ENCODE data around the gene OPCML.

Gene OPCML

DNA sequence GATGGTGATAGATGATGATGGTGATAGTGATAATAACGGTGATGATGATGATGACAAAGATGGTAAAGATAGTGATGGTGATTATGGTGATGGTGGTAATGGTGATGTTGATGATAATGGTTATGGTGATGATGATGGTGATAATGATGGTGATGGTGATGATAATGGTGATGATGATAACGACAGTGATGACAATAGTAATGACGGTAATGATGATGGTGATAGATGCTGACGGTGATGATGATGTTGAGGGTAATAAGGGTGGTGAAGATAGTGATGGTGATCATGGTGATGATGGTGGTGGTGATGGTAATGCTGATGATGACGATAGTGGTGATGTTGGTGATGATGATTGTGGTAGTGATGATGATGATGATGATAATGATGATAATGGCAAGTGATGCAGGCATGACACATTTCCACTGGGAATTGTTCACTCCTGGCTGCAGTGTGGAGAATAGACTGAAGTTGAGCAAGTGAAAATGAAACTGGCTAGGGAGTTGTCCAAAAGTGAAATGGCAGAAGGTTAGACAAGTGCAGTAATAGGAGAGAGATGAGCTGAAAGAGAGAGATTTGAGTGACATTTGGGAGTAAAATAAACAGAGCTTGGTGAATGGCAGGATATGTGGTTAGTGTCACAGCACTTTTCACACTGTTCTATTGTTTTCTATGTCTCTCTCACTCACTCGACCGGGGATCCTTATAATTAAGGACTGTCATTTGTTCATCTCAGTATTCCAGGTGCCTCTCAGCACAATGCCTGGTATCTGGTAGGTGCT is 992.5 kb downstream of the OPCML start:
- DNase-seq (ENCODE audit: low read depth in 2 of 2, low spot score in 1 of 2), result no peak

DNA sequence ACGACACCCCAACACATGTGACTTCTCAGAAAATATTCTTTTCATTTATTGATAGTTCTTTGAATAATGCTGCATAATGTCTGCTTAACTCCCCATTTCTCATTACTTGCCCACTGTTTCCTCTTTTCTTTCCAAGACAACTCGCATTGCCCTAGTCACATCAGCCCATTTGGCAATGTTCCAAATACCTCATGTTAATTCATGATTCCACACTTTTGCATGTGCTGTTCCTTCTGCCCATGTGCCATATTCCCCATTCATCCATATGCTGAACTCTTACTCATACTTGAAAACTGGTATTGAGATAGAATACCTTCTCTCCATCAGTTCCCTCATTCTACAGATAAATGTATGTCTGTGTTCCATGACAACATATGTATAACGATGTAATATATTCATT is 993.7 kb downstream of the OPCML start:
- DNase-seq (ENCODE audit: low read depth in 2 of 2, low spot score in 1 of 2), result no peak

DNA sequence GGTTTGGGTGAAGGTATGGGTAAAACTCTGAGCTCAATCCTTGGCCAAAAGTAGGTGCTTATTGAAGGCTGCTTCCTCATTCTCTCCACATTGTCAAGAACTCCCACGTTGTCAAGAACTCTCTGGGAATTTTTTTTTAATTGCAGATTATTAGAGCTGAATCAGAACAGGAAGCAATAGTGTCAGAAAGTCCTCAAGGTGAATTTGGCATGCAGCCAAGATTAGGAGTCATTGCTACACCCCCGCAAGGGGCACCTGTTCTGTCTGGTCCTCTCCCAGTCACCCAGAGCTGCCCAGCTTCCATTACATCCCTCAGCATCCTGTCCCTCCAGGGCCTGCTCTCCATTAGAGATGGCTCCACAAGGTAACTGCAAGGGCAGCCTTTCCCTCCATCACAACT is 996.5 kb downstream of the OPCML start:
- no peak for DNase-seq (ENCODE audit: low read depth in 2 of 2, low spot score in 1 of 2)

DNA sequence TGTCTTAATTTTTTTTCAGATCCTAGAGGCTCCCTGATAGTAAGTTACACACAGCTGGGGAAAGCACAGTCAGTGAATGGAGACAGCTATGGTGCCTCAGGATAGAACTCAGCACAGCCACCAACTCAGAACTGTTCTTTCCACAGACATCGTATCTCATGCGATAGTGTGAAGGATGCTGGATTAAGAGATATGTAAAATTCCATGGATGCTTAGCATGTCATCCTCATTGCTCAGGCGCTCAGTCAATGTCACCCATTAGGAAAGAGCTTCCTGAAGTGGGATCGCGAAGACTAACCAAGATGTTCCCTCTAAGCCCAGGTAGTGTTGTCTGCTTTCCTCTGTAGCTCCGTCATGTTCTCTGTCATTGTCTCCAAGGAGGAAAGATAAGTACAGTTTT is 1000.4 kb downstream of the OPCML start:
- DNase-seq (ENCODE audit: low read depth in 2 of 2, low spot score in 1 of 2), result no peak

DNA sequence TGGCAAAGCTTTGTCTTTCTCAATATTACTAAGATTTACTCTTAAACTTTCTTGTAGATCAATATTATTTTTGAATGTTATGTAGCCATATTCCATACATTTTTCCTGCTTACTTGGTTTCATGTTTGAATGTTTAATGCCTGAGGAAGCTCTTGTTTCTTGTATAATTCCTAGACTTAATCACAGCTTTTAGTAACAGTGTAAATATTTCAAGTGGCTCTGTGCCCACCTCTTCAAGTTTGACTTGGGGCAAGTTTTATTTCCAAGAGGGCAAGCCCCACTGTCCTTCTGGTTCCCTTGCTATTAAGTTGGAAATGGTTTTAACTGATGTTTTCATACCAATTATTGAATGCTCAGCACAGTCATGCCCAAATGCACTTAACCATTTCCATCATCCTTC is 1004.1 kb downstream of the OPCML start:
- no peak for DNase-seq (ENCODE audit: low read depth in 2 of 2, low spot score in 1 of 2)

DNA sequence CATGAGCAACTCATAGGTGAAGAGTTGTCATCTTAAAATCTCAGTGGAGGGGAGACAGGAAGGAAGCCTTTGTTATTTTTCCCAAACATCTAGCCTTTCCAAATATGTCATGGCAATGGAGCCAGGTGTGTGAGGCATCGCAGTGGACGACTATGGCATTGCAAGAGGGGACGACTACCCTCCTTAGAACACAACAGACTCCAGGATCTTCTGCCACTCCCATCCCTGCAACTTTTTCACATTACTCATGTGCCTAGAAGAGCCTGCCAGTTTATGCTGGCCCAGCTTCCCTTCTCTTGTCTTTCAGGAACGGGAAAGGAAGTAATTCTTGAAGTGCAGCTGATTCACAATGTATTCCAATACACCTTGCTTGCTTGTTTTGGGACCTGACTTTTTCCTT is 1008.4 kb downstream of the OPCML start:
- DNase-seq (ENCODE audit: low read depth in 2 of 2, low spot score in 1 of 2), result no peak

DNA sequence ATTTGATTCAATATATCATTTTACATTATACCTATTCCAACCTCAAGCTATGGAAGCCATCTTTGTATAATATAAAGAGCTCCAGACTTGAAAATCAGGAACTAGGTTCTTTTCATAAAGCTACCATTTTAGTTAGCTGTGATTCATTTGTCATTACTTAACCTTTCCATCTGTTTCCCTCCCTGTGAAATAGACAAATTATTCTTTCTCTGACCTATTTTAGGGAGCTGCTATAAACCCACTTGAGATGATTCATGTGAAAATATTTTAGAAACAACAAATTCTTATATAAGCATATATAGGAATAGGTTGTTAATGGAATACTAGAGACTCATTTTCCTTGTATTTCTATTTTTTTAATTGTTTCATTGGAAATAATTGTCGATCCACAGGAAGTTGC is 1012.1 kb downstream of the OPCML start:
- no peak for DNase-seq (ENCODE audit: low read depth in 2 of 2, low spot score in 1 of 2)

DNA sequence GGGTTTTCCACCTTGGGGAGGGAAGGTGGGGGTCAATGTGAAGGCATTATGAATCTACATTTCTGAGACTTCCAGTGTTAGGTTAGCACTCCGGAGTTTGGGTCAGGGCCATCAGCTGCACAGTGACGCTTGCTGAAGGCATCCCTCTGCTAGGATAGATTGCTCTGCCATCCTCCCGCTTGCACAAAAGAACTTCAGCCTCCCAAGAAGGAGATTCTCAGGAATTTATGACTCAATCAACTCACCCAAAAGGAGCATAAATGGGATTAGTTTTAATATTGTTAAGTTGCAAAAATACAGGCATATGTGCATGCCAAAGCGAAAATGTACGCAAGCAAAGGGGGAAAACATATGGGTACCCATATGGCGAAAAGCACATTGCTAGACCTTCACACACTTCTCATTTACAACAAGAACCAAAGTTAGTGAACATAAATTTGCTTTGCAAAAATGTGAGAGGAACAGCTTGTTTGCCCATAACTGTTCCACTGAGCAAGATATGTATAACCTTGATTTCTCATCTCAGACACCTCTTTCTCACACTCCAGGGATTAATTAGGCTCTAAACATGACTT is 1013.0 kb downstream of the OPCML start:
- no peak for DNase-seq (ENCODE audit: low read depth in 2 of 2, low spot score in 1 of 2)

DNA sequence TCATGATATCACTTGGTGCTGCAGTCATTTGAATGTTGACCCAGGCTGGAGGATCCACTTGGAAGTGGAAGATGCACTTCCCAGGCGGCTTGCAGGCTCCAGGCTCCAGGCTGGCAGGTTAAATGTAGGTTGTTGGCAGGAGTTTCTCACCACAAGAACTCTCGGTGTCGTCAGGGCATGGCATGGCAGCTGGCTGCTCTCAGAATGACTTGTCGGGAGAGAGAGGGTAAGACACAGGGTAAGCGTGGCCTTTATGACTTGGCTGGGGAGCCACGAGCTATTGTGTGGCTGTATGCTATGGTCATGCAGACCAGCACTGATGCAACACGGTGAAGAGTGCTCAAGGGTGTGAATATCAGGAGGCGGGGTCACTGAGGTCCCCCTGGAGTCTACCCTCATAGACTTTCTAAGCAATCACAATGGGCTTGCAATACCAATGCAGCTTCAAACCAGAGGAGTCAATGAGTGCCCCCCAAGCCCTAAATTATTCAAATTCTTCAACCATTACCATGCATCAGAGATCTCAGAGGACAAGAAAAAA is 1027.7 kb downstream of the OPCML start:
- DNase-seq (ENCODE audit: low read depth in 2 of 2, low spot score in 1 of 2), result no peak

DNA sequence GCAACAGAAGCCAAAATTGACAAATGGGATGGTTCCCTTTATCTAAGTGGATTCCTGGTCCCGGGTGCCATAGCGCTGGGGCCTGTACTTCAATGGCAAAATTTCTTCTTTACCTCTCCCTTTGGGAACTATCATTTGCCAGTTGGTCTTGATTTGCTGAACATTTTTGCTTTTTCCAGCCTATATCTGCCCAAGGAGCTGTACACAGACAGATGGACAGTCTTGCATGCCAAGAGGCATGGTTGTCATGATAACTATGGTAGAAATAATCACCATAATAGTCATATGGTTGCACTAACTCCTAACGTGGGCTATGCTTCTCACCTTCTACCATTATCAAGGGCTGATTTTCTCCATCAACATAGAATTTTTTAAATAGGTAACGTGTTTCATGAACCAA is 1030.9 kb downstream of the OPCML start:
- DNase-seq (ENCODE audit: low read depth in 2 of 2, low spot score in 1 of 2), result no peak

DNA sequence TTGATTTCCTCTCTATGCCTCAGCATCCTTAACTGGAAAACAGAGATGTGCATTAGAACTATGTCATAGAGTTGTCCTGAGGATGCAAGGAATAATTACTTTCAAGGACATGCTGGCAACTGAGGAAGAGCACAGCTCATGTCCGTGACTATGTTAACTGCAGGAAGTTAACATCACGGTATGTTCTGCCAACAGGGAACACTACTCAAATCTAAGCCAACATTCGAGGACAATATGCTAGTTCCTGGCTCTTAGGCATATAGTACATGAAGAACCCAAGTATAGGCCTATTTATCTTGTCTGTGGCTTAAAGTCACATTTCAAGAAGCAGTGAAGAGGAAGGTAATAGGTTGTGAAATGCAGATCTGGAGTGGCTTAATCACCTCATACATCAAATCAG is 1032.6 kb downstream of the OPCML start:
- DNase-seq (ENCODE audit: low read depth in 2 of 2, low spot score in 1 of 2), result no peak

DNA sequence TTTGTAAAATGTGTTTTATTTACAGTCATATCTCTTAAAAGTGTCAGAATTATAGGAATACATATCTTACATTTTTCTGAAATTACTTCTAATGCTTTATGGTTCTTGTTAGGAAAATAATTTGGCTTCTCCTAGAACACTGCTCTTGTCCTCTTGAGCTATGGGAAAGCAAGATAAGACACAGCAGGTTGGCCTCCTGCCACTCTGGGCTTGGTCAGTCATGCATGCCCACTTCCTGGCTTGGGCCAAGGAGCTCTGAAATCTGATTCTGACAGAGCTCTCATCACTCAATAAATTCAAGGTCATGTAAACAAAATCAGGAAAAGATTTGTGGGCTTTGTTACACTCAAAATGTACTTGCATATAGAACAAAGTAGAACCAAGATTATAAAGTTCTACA is 1036.0 kb downstream of the OPCML start:
- DNase-seq (ENCODE audit: low read depth in 2 of 2, low spot score in 1 of 2), result no peak

DNA sequence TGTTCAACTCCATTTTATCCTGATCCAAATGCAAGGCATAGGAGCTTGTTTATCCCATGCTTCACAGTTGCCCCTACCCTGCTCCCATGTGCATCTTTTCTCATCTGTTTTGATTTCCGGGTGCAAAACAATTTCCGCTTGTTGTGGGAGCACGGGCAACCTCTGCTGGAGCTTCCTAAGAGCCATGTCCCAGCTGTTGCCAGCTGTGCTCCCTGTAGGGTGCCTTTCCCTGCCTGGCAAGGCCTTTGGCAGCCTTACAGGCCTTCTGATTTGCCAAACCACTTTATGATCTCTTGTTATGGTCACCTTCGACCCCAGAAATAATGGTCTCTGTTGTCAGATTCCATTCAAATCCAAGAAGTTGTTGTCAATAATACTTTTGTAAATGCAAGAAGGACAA is 1038.5 kb downstream of the OPCML start:
- no peak for DNase-seq (ENCODE audit: low read depth in 2 of 2, low spot score in 1 of 2)

DNA sequence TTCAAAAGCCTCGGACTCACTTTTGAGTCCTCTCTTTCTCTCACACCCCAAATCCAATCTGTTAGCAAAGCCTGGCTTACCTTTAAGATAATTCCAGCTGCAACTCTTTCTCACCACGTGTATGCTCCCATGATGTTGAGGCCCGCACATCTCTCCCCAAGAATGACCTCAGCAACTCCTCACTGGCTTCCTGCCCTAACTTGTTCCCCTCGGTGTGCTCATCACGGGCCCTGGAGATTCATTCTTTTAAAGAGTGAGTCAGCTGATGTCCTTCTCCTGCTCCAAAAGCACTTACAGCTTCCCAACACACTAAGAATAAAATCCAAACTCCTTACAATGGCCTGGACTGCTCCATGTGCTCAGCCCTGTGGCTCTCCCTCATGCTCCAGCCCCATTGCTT is 1041.3 kb downstream of the OPCML start:
- DNase-seq (ENCODE audit: low read depth in 2 of 2, low spot score in 1 of 2), result no peak

DNA sequence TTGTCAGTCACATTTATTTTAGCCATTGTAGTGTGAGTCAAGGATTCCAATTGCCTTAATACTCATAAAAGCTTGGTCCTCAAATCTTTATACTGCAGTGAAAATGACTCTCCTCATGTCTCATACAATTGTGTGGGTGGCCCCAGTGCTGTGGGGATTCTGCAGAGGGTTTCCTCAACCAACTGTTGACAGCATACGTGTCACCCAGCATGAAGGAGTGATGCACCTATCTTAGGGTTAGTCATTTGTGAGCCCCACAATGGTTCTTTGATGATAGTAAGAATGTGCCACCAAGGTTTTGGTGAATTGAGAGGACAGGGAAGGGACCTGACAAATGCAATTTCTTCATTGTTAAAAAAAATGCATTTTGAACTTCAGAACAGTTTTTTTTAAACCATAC is 1046.2 kb downstream of the OPCML start:
- DNase-seq (ENCODE audit: low read depth in 2 of 2, low spot score in 1 of 2), result no peak

DNA sequence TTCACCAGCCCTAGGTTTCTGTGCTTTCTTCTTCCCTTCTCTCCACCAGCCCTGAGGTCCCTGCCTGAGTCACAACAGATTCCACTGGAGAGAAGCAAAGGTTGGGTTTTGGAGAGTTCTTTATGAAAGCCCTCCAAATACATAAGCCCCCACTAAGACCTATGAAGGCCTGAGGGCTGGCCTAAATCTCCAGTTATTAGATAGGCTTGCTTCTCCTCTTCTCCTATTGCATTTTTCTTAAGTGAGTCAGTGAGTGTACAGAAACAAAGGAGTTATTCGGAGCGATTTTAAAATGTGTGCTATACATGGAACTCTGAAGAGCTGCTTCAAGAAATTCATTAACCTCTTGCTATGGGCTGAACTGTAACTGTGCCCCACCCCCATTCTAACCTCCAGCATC is 1057.3 kb downstream of the OPCML start:
- DNase-seq (ENCODE audit: low read depth in 2 of 2, low spot score in 1 of 2), result no peak

DNA sequence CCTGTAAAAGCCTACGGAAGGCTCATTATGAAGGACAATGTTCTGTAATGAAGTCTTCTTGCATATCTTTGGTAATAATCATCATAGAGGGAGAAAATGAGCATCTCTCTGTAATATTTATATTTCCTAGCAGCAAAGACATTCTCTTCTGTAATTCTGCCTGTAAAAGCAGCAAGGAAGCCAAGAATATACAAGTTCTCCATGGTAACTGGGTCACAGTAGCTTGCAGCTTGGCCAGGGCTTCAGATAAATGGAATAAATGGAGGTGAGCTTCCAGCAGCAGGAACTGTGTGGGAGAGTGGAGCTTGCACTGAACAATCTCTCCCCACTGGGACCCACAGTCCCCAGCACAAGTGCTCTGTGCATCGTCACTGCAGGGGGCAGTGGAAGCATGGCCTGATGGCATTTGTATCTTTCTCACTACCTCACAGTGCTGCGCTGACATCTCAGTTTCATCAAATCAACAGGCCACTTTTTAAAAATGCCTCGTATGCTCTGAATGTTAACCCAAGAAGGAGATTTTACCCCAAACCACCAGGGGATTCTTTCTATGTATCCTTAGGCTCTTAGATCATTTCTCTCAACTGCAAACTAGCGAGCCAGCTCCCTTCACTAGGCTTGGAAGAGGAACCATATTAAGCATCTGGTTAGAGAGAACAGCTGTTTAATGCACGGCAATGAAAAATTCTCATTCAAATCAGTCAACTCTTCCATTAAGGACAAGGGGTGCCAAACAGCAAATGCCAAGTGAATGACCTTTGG is 1059.7 kb downstream of the OPCML start:
- DNase-seq (ENCODE audit: low read depth in 2 of 2, low spot score in 1 of 2), result no peak

DNA sequence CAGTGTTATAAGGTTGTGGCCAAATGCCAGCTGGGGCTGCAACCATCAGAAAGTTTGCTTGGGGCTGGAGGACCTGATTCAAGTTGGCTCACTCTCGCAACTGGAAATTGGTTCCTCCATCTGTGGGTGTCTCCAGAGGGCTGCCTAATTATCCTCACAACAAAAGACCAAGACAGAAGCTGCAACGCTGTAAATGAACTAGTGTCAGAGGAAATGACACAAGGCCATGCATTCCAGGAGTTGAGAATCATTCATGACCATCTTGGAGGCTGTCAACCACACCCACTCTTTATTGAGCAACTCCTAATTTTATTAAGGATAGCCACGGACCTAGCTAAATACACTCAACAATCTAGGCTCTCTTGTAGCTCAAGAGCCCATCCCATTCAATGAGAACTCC is 1060.8 kb downstream of the OPCML start:
- DNase-seq (ENCODE audit: low read depth in 2 of 2, low spot score in 1 of 2), result no peak

DNA sequence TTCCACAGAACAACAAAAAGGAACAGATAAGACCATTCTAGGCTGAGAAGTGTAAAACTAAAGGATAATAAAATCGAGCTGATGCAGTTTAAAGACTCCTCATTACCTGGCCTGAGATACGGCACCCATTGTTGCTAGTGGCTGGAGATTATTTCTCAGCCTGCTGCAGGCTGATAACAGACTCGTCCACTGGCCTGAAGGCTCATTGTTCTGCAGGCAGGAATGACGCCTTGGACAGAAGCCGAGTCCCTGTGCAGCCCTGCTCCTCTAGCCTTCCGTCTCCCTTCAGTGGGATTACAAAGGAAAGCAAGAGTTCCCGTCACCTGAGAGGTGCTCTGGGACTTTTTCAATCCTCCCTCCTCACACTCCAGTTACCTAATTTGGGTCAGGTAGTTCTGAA is 1065.3 kb downstream of the OPCML start:
- DNase-seq (ENCODE audit: low read depth in 2 of 2, low spot score in 1 of 2), result no peak

DNA sequence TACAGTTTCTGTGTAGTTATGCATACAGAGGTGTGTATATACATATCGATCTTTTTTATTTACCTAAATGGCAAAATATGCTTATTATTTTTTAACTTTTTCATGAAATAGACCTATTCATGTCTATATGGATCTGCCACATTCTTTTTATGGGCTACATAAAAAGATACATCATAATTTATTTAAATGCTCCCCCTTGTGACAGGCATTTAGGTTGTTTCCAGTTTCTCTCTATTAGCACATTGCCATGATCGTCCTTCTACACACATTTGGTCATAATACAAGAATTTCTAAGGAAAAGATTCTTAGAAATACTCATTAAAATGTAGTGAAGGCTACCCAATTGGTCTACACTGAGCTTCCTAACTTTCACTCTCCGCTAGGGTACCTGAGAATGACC is 1067.4 kb downstream of the OPCML start:
- DNase-seq (ENCODE audit: low read depth in 2 of 2, low spot score in 1 of 2), result no peak

DNA sequence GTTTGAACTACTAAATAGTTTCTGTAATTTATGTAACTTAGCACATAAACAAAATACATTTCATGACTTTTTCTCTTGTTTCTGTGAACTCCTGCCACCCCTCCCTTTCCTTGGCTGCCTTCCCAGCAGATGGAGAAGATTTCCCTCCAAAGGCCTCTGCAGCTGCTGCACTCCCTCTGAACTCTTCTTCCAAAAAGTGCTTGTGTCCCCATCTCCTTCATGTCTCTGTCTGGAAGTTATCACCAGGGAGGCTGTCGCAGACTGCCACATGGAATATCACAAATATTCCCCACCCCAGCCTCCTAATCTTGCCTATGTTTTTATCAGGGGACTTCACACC is 1068.3 kb downstream of the OPCML start:
- no peak for DNase-seq (ENCODE audit: low read depth in 2 of 2, low spot score in 1 of 2)

DNA sequence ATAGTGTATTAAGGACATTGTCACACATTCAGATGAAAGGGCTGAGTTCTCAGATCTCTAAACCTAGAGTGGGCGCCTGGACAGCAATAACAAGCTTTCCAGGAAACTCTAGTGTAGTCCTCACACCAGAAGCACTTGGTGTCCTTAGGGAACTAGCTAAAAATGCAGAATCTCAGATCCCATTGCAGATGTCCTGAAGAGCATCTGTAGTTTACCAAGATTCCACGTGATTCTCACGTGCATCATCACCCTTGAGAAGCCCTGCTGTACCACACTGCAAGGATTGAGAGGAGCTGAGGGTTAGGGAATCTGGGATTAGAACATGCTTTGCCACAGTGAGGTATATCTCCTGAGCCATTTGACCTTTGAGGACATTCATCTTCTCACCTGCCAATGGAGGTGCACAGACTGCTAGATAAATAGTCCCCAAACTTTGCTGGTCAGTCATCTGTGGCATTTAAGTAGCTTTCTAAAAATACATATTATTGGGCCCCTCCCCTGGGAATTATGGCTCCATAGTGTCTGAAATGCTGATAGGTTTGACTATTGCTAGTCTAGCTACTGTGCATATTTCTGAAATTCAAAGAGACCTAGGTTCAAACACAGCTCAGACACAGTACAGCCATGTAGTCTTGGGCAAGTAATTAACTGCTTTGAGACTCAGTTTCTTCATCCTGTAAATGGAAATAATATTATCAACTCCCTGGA is 1068.9 kb downstream of the OPCML start:
- no peak for DNase-seq (ENCODE audit: low read depth in 2 of 2, low spot score in 1 of 2)

All from stimulated activated CD8-positive, alpha-beta memory T cell treated with anti-CD3 and anti-CD28 coated beads, Interleukin-4, amount 100 ng/mL, for 1 hour (primary cell).